A673 (cell line): ENCODE data around the gene RNGTT. TPM values are rescaled to one million over a fixed set of nuclear protein-coding genes. Genes with fewer than 3 reads are reported as not detected.

ENCODE experiments used
- BruUV-seq: library from RNA; stranded (reverse); fragments of 400-500 nt; replicated peaks from 2 replicates; lab custom pipeline; 2021; lab: Mats Ljungman, UMichigan
- CTCF ChIA-PET: fragments of 300-600 bp; sonication (Branson Sonifier 250); formaldehyde crosslinking; loops from one replicate; lab custom pipeline; 2022; ENCODE audit warnings: antibody characterized with exemption; lab: Charles Lee
- POLR2A ChIA-PET: fragments of 300-600 bp; sonication (Branson Sonifier 250); formaldehyde crosslinking; loops from one replicate; lab custom pipeline; 2022; ENCODE audit warnings: antibody characterized with exemption; ENCODE audit not compliant: low non-redundant PET; lab: Charles Lee
- DNase-seq: peaks from one replicate; pipeline ENCODE4 v3.0.0-alpha.2; 2015; ENCODE audit warnings: low spot score
- H3K27ac ChIP-seq: fragments of 200-600 bp; sonication (generic); 2 replicates; pipeline ENCODE4 v1.5.1; 2016; ENCODE audit warnings: mixed run types, low read depth, mild to moderate bottlenecking, mixed read lengths, antibody characterized with exemption, low read length; ENCODE audit not compliant: poor library complexity, severe bottlenecking
- H3K27me3 ChIP-seq: fragments of 200-600 bp; sonication (generic); replicated peaks from 2 replicates; pipeline ENCODE4 v1.6.1; 2017; ENCODE audit warnings: mixed run types, low read depth, mild to moderate bottlenecking, mixed read lengths, antibody characterized with exemption, low read length; ENCODE audit not compliant: insufficient read depth, poor library complexity
- H3K36me3 ChIP-seq: fragments of 200-600 bp; sonication (generic); 2 replicates; pipeline ENCODE4 v1.6.1; 2016; ENCODE audit warnings: mixed run types, mild to moderate bottlenecking, mixed read lengths, antibody characterized with exemption, low read length; ENCODE audit not compliant: insufficient read depth, poor library complexity, severe bottlenecking
- H3K4me1 ChIP-seq: fragments of 200-600 bp; sonication (generic); 2 replicates; pipeline ENCODE4 v1.6.1; 2017; ENCODE audit warnings: mixed run types, mild to moderate bottlenecking, mixed read lengths, antibody characterized with exemption, low read length; ENCODE audit not compliant: insufficient read depth, poor library complexity, severe bottlenecking
- H3K4me3 ChIP-seq: fragments of 200-600 bp; sonication (generic); 2 replicates; pipeline ENCODE4 v1.5.1; 2016; ENCODE audit warnings: low read depth, mixed run types, mild to moderate bottlenecking, mixed read lengths, low read length; ENCODE audit not compliant: poor library complexity, severe bottlenecking
- H3K9me3 ChIP-seq: fragments of 200-600 bp; sonication (generic); 2 replicates; pipeline ENCODE4 v1.6.1; 2016; ENCODE audit warnings: mixed run types, low read depth, mild to moderate bottlenecking, mixed read lengths, antibody characterized with exemption, low read length; ENCODE audit not compliant: poor library complexity, severe bottlenecking
- CTCF ChIP-seq: fragments of 300-800, 200-600 bp; sonication (generic); conservative IDR thresholded peaks from 2 replicates; pipeline ENCODE4 v1.5.1; 2017; ENCODE audit warnings: low read depth, mild to moderate bottlenecking, antibody characterized with exemption, low read length, moderate library complexity, mixed read lengths
- EZH2 ChIP-seq: fragments of 200-600 bp; sonication (generic); IDR thresholded peaks from 2 replicates; pipeline ENCODE4 v1.6.1; 2017; ENCODE audit warnings: borderline replicate concordance, low read depth, mild to moderate bottlenecking, mixed read lengths, antibody characterized with exemption, low read length; ENCODE audit not compliant: poor library complexity, severe bottlenecking
- intact Hi-C: fragments of 100-400 bp; cut with micrococcal nuclease; formaldehyde crosslinking; loops from one replicate; pipeline ENCODE4 v1.10.0; 2022; ENCODE audit not compliant: unreplicated experiment
- total RNA-seq: library from RNA; stranded (reverse); gene quantifications from 2 replicates; pipeline ENCODE4 v1.2.3, GENCODE V29; 2021

RNGTT gene
- total RNA-seq, 1 experiment from 2014 or later: 31.8 TPM

GRCh38 chr6:88562353-88563276, 400.8 kb downstream of the RNGTT start:
- no peak for TF ChIP-seq EZH2
- TF ChIP-seq CTCF: no peak
- Histone ChIP-seq H3K4me3 (no peak overlapping the region), H3K27ac (peak overlapping the region; percentile 22), H3K36me3 (no peaks in the 10 kb centered on the region), H3K4me1 (peaks cover 7% of the 10 kb centered on the region), H3K9me3 (no peaks in the 10 kb centered on the region), H3K27me3 (no peaks in the 10 kb centered on the region)
- no peak for DNase-seq
- intact Hi-C loops: no loop called here
- no TSS peak for BruUV-seq
- ChIA-PET CTCF (no interaction called here), POLR2A (no interaction called here)

GRCh38 chr6:88561954-88562315, 401.5 kb downstream of the RNGTT start:
- ChIA-PET POLR2A (no interaction called here), CTCF (no interaction called here)
- no peaks in the 10 kb centered on the region for H3K9me3 ChIP-seq
- TF ChIP-seq EZH2: no peak
- TF ChIP-seq CTCF: no peak
- H3K27me3 ChIP-seq: no peaks in the 10 kb centered on the region
- DNase-seq: no peak
- no peaks in the 10 kb centered on the region for H3K36me3 ChIP-seq
- BruUV-seq: no TSS peak
- intact Hi-C loops: no loop called here
- H3K27ac ChIP-seq: peak overlapping the region; percentile 22
- H3K4me1 ChIP-seq: peaks cover 7% of the 10 kb centered on the region
- no peak overlapping the region for H3K4me3 ChIP-seq

GRCh38 chr6:88561034-88561953, 402.1 kb downstream of the RNGTT start:
- intact Hi-C loops: no loop called here
- ChIA-PET POLR2A (no interaction called here), CTCF (no interaction called here)
- Histone ChIP-seq H3K4me3 (no peak overlapping the region), H3K9me3 (no peaks in the 10 kb centered on the region), H3K27me3 (no peaks in the 10 kb centered on the region), H3K27ac (peak overlapping the region; percentile 22), H3K36me3 (no peaks in the 10 kb centered on the region), H3K4me1 (peaks cover 7% of the 10 kb centered on the region)
- BruUV-seq: no TSS peak
- no peak for TF ChIP-seq CTCF
- no peak for TF ChIP-seq EZH2
- DNase-seq: peak; percentile 18
